ENCODE results near the gene MYLK.

GRCh38 chr3:123629747-123630047, 254.4 kb downstream of the MYLK start:
- TF ChIP-seq CTCF (IDR thresholded peaks at IDR 0.05; ENCODE audit: poor library complexity) (no peak), EZH2 (IDR thresholded peaks at IDR 0.05; ENCODE audit: borderline replicate concordance) (no peak)
